IPS DF 19.7 (cell line): ENCODE data around the gene ABCG1.
"Not testable (repeated sequence)": the region's sequence is repeated elsewhere in the genome, so short reads cannot be mapped to it uniquely, and the experiment has no call there.

Experiments used
- DNase-seq: peaks from one replicate; pipeline ENCODE4 v3.0.0-alpha.2; 2013; ENCODE audit warnings: low read depth, low spot score

The ABCG1 gene

DNA sequence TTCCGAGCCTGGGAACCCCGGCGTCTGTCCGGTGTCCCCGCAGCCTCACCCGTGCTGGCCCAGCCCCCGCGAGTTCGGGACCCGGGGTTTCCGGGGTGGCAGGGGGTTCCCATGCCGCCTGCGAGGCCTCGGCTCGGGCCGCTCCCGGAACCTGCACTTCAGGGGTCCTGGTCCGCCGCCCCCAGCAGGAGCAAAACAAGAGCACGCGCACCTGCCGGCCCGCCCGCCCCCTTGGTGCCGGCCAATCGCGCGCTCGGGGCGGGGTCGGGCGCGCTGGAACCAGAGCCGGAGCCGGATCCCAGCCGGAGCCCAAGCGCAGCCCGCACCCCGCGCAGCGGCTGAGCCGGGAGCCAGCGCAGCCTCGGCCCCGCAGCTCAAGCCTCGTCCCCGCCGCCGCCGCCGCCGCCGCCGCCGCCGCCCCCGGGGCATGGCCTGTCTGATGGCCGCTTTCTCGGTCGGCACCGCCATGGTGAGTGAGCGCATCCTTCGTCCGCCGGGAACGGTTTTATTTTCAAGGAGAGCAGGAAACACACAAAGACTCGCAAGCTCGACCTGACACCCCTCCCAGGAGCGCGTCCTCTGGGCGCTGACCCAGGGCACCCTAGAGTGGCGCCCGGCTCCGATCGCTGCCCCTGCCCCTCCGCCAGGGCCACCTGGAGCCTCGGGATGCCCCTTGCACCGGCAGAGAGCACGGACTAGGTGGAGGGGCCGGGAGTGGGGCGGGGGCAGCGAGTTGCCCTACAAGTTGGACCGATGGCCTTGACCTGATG, at the start of gene ABCG1:
ABCG1 (plus strand) TSS at position 305 of the 770 bp plus-strand sequence; CDS start at position 428, 123 bp downstream.
- DNase-seq: no peak

DNA sequence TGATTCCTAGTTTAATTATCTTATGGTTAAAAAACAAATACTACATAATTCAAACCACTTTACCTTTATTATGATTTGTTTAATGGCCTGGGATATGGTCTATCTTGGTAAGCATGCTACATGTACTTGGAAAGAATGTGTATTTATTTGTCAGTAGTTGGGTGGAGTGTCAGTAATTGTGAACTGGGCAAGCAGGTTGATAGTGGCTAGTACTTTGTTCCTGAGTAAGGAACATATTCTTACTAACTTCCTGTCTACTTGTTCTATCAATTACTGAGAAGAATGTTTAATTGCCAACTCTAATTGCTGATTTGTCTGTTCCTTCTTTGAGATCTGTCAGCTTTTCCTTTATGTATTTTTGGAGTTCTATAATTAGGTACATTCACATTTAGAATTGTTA, 49.2 kb upstream of the ABCG1 start:
- DNase-seq: no peak

DNA sequence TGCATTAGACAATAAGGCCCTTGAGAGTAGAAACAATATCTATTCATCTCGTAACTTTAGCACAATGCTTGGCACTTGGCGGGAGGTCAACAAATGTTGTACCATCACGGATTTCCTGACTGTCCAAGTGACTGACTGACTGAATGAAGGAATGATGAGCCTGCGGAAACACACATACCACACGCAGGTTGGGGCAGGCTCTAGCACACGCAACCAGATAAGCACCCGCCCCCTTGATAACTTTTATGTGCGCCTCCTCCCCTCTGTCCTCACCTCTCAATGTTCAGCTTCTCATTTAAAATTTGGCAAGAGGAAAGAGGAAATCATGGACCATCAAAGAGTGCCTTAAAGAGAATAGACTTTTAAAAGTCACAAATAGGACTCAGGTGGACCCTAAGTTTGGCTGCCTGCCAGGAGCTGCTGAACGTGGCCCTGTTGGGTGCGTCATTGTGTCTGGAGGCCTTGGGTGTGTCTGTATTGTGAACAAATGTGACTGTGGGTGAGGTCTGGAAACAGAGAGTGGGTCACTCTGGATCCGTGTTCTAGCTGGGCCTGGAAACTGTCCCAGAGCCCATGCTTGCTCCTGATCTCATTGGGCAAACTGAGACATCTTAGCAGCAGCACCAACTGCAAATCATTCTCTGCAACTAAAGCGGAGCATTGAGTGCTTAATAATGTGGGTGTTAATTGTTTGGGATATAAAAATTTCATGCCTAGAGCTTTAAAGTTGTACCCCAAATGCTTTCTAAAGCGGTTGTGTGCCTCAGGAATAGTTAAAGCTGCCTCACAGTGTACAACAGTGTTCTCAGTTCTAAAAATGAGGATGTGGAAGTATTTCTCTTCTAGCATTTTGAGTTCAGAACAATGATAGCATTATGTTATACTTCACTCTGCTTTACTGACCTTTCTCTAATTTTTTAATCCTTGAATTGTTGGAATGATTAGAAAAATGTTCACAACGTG, 47.6 kb upstream of the ABCG1 start:
- no peak for DNase-seq

DNA sequence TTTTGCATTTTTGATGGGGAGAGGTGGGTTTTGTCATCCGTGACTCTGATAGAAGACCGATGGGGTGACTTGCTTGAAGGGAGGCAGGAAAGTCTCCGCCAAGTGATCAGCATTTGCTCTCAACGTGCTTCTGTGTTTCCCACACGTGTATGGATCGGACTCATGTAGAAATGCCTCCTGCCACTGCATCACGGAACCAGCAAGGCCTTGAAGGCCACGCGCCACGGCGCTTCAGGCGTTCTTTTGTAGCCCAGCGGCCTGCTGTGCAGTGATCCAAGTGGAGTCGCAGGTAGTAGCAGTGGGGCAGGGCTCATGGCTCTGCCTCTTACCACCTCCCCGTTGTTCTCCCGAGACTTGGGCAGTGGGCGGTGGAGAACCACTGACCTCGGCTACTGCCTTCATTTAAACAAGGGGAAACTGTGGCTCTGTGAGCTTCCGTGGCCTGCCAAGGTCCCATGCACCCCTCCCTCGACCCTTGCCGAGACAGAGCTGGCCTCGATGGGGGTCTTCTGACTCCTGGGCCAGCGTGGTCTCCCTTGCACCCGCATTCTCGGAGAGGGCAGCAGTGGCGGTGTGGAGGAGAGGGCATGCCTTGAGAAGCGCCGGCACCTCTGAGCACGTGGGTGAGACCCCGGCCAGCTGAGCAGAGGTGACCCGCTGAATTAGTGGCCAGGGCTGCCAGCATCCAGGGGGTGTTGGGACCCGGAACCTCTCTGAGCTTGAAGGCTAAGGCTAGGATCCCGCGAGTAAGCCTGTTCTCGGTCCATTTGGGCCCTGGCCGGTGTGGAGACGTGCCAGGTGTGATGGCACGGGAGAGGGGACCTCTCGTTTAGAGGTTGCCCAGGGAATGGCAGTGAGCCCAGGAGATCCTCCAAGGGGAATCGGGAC, 46.1 kb upstream of the ABCG1 start:
- DNase-seq: no peak

DNA sequence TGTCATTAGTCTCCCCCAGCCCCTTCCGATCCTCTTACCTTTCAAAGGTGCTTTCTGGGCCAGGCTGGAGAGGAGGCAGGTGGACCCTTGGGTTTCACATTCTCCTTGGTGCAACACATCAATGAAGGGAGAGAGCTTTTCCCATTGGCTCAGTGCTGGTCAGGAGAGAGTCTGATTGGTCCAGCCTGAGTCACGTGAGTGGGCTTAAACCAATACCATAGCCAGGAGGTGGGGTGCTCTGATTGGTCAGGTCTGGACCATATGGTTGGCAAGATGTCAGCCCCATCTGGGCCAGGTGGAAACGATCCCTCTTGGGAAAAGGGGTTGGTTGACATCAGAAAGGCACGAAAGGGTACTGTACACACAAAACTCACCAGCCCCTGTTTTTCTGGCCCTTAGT, 44.8 kb upstream of the ABCG1 start:
- no peak for DNase-seq

DNA sequence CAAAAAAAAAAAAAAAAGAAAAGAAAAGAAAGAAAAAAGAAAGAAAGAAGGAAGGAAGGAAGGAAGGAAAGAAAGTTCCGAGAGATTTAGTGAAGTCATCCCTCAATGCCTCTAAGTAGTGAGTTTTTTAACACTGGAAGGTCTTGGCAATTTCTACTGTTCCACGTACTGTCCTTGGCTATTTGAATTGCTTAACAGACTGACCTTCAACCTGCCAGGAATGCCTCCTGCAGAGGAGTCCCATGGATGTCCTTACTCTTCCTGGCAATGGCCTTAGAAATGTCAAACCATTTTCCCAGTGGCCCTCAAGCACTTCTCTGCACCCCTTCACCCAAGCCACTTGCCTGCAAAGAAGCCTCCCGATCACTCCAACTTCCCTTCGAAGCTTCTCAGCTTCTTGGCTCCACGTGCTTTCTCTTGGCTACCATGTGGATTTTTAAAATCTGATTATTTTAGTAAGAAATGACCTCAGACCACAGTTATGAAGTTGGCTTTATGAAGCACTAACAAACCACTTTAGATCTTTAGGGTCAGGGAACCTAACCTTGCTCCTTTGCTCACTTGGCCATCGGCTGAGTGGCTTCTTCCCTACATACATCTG, 43.7 kb upstream of the ABCG1 start:
- DNase-seq: no peak

DNA sequence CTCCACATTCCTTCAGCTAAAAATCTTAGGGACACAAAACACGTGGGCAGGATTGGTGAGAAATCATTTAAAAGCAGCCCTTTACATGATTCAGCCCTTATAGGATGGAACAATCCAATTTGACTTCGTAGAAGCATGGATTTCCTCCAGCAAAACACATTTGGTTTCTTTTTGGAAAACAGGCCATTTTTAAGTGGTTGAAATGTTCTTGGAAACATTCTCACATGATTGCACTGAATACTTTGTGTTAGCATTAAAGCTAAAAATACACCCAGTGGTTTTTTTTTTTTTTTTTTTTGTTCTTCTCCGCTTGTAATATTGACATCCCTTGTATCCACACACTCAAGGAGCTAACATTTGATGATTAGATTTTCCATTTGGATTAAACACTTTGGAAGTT, 42.1 kb upstream of the ABCG1 start:
- DNase-seq: no peak

DNA sequence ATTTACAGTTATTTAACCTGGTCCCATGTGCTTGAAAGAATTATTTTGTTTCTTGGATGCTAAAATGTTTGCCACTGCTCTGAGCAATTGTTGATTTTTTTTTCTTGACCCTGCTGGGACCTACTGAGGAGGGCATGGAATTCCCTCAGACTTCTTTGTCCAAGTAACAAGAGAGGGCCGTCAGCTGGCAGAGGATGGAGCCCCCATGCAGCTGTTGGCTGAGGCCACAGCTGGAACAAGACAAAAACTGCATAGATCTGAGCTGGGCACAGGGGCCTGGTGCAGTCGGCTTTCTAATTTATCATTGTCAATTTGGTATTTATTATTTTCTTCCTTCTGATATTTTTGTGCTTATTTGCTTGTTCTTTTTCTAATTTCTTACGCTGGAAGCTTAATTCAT, 39.6 kb upstream of the ABCG1 start:
- no peak for DNase-seq

DNA sequence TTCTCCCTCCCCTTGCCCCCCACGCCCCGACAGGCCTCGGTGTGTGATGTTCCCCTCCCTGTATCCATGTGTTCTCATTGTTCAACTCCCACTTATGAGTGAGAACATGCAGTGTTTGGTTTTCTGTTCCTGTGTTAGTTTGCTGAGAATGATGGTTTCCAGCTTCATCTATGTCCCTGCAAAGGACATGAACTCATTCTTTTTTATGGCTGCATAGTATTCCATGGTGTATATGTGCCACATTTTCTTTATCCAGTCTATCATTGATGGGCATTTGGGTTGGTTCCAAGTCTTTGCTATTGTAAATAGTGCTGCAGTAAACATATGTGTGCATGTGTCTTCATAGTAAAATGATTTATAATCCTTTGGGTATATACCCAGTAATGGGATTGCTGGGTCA, 38.9 kb upstream of the ABCG1 start:
- not testable (repeated sequence) for DNase-seq

DNA sequence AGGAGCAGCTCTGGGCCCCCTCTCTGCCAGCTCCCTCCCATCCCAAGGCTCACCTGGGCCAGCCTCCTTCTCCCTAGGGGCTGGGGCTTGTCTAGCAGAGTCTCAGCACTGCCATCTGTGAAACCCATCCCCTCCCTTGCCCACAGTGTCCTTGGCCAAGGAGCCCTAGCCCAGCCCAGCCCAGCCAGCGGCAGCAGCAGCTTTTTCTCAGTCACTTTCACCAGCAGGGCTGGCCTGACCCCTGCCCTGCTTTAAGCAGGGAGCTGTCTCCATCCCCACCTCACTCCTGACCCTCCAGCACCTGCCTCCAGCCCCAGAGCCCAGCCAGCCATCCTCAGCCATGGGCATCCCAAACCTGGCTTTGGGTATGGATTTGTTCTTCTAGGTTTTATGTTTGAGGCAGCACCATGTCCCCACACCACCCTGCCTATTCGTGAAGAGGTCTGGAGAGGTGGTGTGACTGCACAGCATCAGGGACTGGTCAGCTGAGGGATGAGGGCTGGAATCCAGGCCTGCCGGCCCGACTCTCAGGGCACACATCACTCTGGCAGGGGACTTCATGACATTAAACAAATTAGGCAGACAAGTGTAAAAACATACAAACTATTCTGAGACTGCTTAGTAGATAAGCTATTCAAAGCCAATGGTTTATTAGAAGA, 36.1 kb upstream of the ABCG1 start:
- no peak for DNase-seq

DNA sequence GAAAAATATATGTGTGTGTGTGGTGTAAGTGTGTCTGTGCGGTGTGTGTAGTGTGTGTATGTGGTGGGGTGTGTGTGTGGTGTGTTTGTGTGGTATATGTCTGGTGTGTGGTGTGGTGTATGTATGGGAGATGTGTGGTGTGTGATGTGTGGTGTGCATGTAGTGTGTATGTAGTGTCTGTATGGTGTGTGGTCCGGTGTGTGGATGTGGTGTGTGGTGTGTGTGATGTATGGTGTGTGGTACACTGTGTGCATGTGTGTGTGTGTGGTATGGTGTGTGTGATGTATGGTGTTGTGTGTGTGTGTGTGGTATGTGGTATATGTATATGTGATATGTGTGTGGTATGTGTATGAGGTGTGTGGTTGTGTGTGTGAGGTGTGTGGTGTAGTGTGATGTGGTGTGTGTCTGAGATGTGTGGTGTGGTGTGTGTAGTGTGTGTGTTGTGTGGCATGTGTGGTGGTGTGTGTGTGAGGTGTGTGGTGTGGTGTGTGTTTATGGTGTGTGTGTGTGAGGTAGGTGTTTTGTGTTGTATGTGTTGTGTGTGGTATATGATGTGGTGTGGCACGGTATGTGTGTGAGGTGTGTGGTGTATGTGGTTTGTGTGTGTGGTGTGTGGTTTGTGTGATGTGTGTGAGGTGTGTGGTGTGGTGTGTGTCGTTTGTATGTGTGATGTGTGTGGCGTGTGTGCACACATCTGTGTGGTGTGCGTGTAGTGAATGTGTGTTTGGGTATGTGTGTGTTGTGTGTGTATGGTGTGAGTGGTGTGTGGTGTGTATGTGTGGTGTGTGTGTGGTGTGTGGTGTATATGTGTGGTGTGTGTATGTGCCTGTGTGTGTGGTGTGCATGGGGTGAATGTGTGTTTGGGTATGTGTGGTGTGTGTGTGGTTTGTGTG, 35.3 kb upstream of the ABCG1 start:
- no peak for DNase-seq

DNA sequence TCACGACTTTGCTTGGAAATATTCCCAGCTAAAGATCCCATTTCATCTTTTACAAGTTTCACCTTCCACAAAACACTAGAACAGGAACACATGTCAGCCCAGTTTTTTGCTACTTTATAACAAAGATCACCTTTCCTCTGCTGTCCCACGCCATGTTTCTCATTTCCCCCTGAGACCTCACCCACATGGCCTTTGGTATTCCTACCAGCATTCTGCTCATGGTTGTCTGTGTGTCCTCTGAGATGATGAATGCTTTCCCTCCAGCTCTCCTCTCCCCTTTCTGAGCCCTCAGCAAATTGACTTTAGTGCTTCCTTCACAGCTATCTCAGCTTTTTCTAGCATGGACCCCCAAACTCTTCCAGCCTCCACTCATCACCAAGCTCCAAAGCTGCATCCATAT, 32.3 kb upstream of the ABCG1 start:
- no peak for DNase-seq

DNA sequence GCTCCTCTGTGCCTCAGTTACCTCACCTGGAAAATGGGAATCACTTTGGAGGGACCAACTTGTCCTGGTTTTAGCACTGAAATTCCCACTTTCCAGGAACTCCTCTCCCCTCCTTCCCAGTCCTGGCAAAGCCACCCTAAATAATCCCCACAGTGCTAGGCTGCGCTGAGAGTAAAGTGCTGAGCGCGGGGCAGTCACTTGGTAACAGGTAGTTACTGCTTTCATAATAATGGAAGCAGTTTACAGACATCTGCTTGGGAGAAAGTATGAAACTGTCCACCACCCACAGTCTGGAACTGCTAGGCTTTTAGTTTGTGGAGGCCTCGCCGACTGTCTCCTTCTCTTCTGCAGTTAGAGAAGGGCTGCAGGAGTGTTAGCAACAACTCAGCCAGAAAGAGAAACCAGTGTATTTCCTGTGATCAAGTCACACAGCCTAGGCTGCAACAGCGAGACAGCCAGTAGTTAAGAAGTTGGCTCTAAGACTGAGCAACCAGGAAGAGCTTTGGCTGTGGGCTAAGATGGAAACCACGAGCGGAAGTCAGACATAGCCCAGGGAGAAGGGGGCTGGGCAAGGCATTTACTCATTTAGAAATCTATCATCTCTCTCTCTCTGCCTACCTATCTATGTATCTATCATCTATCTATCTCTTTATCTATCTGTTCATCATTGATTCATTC, 30.8 kb upstream of the ABCG1 start:
- DNase-seq: no peak

DNA sequence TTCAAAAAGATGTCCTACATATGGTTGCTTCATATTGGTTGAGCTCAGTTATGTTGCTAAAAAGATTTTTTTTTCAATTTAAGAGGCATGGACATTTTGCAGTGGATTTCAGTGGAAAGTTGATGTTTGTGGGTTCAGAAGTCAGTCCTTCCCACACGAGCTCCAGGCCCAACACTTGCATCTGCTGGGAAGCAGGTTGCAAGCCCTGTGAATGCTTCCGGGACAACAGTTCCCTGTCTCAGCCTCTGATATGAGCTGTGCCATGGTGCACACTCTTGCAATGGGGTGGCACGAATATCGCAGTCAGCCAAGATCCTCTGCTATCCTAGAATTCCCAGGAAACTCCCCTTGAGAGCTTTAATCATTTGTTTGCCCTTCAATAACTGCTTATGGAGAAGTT, 30.3 kb upstream of the ABCG1 start:
- DNase-seq: no peak

DNA sequence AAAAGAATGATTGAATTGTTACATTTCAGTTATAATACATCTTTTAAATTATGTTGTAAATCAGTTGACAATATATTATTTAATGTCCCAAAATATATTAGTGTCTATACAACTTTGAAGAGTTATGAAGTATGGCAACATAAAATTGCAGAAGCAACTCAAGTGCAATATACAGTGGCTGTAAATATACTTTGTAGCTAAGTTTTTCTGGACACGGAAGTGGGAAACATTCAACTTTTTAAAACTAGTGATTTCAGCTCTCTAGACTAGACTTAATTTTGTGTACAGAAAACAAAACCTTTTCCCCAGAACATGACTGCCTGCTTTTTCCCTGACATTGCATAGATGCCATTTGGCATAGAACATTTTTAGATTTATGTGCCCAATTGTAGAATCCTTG, 29.5 kb upstream of the ABCG1 start:
- DNase-seq: no peak

DNA sequence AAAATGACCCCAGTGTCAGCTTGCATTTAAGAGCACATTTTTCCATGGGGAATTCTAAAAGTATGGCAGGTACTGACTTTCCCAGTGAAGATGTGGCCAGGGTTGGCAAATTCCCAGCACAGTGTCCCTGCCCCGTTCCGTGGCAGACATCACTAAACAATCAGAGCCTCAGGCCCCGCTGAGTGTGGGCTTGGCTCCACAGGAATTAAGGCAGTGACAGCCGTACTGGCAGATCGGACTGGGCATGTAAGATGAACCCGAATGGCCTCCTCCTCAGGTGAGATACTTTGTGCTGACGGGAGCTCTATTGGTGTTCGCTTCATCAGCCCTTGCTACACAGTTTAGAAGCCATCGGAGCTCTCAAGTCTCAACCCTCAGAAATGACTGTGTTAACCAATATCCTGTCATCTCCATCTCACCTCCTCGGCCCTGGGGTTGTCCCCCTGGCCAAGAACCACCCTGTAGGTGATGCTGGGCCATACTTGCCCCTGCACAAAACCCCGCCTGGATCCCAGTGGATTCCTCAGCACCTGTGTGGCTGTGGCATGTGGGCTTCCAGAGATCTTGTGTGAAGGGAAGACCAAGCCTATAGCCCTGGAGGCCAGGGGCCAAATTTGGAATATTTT, 29.0 kb upstream of the ABCG1 start:
- no peak for DNase-seq

DNA sequence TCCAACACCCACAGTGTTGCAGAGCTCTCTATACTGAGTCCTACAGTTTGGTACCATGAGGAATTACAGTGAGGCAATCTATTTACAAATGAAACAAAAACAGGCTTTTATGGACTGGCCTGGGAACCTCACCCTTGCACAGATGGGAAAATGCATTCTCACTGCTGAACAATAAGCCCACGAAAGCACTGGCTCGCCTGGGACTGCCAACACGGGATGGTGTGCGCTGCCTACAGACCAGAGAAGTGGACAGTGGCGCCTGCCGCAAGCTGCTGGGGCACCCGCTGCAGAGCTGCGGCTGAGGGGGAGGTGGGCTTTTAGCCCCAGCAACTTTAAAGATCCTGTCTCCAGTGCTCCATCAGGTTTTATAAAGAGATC, 28.5 kb upstream of the ABCG1 start:
- no peak for DNase-seq

DNA sequence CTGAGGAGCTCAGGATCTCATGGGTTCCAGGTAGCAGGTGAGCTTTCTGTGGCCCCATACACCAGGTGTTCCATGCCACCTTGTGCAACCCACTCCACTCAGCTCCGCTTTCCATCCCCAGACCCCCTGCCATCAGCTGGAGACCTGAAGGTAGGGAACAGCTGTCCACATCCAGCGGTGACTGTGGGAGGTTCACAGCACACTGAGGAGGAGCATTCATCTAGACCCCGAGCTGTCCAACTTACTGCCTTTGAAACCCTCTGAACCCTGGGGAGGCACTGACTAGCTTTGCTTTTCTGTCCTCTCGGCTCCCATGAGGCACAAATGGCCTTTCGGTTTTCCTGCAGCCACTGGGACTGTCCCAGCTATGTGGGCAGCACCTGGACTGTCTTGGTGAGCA, 27.9 kb upstream of the ABCG1 start:
- no peak for DNase-seq
